NCI-H2227 (cell line): ENCODE measurements around the gene PRKCB.
"Not testable (repeated sequence)": the region's sequence is repeated elsewhere in the genome, so short reads cannot be mapped to it uniquely, and the experiment has no call there.

ENCODE experiments used
- DNase-seq: peaks from one replicate; lab custom pipeline; 2025; ENCODE audit not compliant: unreplicated experiment; lab: John Stamatoyannopoulos, UW

The PRKCB gene

DNA sequence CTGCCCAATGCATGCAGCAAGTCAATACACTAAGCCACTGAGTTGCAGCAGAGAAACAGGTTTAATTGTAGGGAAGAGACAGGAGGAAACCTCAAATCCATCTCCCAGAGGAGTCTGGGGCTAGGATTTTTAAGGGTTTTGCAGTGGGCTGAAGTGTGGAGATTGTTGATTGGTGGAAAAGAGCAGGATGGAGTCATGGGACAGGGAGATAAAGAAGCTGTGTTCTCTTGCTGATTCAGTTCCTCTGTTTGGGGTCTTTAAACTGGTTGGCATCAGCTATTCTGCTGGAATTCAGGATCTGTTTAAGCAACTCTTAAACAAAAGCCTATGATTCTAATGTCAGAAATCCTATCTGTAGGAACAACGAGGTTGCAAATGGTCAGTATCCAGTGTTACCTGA is 239.5 kb downstream of the PRKCB start:
- no peak for DNase-seq

- no peak for DNase-seq
Observed at GRCh38 chr16:24075931-24076716, 240.3 kb downstream of the PRKCB start.

GRCh38 chr16:24077292-24077691 is 241.5 kb downstream of the PRKCB start:
- no peak for DNase-seq

GRCh38 chr16:24077966-24078365 is 242.2 kb downstream of the PRKCB start:
- DNase-seq = no peak

GRCh38 chr16:24085666-24086065 is 249.9 kb downstream of the PRKCB start:
- DNase-seq = peak; percentile 11

GRCh38 chr16:24087891-24088410 is 252.2 kb downstream of the PRKCB start:
- no peak for DNase-seq

GRCh38 chr16:24088767-24089166 is 253.0 kb downstream of the PRKCB start:
- DNase-seq = no peak

GRCh38 chr16:24091125-24091524 is 255.3 kb downstream of the PRKCB start:
- no peak for DNase-seq

DNA sequence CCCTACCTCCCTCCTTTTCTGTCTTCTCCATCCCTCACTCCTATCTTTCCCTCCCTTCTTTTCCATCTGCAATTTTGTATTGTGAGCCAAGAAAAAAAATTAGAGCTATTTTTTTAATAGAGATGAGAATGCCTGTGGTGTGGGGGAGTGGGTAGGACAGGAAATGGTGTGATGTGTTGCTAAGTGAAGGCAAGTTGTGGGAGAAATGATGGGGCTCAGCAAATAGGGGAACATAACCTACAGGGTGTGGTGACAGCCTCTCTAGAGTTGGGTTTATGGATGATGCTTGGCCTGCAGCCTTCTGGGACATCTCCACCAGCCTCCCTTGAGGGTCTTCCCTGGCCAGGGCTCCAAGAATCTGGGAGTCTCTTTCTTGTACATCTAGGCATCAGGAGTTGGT is 257.3 kb downstream of the PRKCB start:
- DNase-seq = no peak

DNA sequence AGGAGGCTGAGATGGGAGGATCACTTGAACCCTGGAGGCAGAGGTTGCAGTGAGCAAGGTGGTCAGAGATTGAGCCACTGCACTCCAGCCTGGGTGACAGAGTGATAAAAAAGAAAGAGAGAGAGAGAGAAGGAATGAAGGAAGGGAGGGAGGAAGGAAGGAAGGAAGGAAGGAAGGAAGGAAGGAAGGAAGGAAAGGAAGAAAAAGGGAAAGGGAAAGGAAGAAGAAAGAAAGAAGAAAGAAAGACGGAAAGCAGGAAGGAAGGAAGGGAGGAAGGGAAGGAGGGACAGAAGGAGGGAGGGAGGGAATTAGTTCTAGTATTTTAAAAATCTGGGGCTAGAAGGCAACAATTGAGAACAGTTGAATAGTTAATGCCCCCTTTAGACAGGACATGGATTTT is 258.9 kb downstream of the PRKCB start:
- DNase-seq = no peak

DNA sequence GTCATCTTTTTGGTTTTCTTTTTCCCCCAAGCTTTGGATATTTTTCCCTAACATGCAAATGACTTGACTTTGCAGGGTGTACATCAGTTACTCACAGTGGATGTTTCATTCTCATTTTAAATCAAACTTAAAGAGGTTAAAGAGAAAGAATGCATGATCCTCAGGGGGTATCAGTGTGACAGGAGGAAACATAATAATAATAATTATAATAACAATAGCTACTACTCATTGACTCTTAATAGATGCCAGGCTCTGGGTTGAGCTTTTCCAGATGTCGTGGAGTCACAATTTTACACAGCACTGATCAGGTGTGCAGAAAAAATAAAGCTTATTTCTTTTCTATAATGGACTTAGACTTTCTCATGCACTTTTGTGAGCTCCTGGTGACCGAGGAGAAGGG is 263.1 kb downstream of the PRKCB start:
- no peak for DNase-seq

DNA sequence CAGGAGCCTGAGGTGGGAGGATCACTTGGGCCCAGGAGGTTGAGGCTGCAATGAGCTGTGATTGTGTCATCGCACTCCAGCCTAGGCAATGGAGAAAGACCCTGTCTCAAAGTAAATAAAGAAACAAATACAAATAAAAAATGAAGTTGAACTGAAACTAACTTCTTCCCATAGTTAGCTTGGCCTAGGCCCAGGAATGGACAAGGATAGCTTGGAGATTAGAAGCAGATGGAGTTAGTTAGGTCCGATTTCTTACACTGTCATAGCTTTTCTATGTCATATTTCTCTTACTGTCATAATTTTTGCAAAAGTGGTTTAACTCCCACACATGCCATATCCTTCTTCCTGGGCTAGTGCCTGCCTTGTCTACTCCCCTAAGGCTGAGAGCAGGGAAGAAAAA is 265.6 kb downstream of the PRKCB start:
- no peak for DNase-seq

GRCh38 chr16:24102209-24102660 is 266.5 kb downstream of the PRKCB start:
- no peak for DNase-seq

GRCh38 chr16:24105471-24105870 is 269.7 kb downstream of the PRKCB start:
- DNase-seq = not testable (repeated sequence)

GRCh38 chr16:24108090-24108489 is 272.3 kb downstream of the PRKCB start:
- not testable (repeated sequence) for DNase-seq

DNA sequence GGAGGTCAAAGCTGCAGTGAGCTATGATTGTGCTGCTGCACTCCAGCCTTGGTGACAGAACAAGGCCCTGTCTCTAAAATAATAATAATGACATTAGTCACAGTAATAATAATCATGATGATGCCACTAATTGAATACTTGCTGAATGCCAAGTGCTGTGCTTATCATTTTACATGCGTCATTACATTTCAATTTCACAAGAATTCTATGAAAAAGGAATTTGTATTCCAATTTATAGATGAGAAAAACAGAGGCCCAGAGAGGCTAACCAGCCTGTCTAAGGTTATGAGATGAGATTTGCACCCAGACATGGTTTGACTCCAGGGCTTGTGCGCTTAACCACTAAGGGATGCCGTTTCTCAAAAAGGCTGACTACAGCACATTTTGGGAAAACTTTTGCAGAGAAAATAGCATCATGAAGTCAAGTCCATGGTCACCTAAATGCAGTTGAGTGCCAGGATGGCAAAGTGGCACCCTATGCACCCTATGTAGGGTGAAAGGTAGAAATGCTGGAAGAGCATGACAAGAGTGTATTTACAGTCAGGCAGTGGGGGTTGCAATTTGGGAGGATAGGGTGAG is 276.0 kb downstream of the PRKCB start:
- no peak for DNase-seq

DNA sequence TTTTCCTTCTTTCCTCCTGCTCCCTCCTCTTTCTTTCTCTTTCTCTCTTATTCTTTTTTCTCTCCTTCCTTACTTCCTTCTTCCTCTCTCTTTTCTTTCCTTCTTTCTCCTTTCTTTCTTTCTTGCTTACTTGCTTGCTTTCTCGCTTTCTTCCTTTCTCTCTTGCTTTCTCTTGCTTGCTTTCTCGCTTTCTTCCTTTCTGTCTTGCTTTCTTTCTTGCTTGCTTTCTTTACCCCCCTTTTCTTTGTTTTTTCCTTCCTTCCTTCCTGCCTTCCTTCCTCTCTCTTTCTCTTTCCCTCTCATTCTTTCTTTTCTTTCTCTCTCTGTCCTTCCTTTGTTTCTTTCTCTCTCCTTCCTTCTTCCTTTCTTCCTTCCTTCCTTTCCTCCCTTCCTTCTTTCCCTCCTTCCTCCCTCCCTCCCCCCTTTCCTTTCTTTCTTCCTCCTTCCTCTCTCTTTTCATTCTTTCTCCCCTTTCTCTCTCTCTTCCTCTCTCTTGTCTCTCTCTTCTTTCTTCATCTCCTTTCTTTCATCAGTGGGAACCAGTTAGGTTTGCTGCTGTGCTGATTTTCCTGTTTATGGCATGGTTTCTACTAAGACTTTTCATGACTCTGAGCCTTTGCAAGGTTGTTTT is 277.4 kb downstream of the PRKCB start:
- DNase-seq = no peak

DNA sequence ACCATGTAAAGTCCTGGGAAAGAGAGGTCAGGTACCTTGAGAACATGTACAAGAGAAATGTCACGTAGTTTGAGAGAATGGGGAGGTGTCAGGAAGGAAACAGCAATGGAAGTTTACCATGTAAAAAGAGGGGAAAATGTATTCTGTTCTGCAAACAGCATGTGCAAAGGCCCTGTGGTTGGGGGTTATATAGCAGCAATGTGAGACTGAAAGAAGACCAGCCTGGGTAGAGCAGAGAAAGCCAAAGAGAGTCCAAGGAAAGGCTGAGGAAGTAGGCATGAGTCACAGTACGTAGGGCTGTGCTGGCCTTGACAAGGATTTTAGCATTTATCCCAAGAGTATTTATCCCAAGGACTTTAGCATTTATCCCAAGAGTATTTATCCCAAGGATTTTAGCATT is 279.1 kb downstream of the PRKCB start:
- DNase-seq = no peak

GRCh38 chr16:24116046-24116776 is 280.4 kb downstream of the PRKCB start:
- no peak for DNase-seq

GRCh38 chr16:24116989-24117388 is 281.2 kb downstream of the PRKCB start:
- DNase-seq = no peak

DNA sequence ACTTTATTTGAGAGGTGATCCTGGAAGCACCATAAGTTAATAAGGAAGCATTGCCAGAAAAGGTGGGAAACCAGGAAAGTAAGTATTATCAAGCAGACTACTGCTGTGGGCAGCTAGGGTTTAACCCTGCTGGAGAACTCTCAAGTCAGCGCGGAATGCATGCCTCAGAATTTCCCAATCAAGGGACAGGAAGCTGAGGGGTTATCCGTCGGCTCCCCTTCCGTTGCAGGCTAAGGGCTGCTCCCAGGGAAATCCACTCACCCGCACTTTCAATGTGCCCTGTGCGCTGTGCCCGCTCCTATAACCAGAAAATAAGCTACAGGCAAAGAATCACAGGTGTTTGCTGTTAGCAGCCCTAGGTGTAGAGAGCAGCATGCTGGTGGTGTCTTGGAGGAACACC is 281.9 kb downstream of the PRKCB start:
- no peak for DNase-seq
